HEK293T (cell line): ENCODE data around the gene EPHA2.

Source experiments
- ARNT ChIP-seq: fragments of 450-650 bp; IDR thresholded peaks from 2 replicates; pipeline ENCODE4 v1.6.1; 2017; ENCODE audit warnings: mild to moderate bottlenecking
- CTBP1 ChIP-seq: fragments of 450-650 bp; IDR thresholded peaks from 2 replicates; pipeline ENCODE4 v1.6.1; 2016; ENCODE audit warnings: borderline replicate concordance
- FOXM1 ChIP-seq: fragments of 450-650 bp; IDR thresholded peaks from 2 replicates; pipeline ENCODE4 v1.6.1; 2017; ENCODE audit warnings: mild to moderate bottlenecking, borderline replicate concordance

DNA sequence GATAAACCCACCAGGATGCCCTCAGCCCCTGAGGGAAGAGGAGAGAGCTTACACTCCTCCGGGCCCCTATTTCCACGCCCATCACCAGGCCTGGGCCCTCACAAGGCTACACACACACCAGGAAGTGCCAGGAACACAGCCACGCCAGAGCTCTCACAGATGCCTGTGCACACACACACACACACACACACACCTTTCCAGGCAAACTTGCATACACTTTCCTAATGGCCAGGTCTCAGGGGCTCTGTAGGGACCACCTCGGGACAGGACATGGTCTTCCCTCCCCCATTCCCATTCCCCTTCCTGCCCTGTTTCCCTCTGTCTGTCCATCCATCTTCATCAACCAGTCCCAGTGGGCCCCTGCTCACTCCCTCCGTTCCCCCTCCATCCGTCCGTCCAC is 9.7 kb upstream of the EPHA2 start:
- TF ChIP-seq CTBP1 (no peak), FOXM1 (no peak), ARNT (no peak)
